ENCODE measurements around the gene ERGIC2.

Gene ERGIC2

DNA sequence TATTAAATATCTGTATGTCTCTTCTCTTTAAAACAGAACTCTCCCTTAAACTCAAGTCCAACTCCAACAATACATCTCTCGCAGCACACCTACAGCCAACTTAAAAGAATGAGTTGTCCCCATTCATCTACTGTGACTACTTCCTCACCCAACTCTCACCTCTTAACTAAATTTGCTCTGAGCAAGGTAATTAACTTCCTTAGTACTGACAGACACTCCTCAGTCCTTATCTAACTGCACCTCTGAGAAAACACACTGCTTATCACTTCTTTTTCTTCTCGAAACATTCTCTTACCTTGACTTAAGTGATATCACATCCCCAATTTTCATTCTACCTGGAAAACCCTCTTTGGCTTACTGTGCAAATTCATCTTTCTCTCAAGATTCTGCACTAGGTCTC lies 7.0 kb downstream of the ERGIC2 start:
- DNase-seq: no peak

DNA sequence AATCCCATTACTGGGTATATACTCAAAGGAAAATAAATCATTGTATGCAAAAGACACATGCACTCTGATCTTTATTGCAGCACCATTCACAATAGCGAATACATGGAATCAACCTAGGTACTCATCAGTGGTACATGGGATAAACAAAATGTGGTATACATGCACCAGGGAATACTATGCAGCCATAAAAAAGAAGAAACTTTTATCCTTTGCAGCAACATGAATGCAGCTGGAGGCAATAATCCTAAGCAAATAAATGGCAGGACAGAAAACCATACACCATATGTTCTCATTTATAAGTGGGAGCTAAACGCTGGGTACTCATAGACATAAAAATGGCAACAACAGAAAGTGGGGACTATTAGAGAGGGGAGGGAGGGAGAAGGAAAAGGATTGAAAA lies 15.9 kb downstream of the ERGIC2 start:
- no peak for DNase-seq

DNA sequence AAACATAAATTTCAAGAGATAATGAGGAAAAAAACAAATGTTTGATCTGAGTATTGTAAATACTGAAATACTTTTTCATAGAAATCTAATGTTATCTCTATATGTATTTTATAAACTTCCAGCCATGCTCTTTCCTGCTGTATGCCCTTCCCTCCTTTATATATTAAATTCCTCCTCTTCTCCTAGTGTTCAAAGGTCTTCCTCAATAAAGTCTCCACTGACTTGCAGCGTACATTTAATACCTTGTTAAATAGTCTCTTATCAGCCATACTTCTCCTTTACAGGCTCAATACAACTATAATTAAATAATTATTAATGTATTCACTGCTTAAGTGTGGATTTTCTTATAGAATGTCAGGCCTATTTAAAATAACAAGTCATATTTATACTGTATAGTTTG lies 26.0 kb downstream of the ERGIC2 start:
- DNase-seq: no peak

DNA sequence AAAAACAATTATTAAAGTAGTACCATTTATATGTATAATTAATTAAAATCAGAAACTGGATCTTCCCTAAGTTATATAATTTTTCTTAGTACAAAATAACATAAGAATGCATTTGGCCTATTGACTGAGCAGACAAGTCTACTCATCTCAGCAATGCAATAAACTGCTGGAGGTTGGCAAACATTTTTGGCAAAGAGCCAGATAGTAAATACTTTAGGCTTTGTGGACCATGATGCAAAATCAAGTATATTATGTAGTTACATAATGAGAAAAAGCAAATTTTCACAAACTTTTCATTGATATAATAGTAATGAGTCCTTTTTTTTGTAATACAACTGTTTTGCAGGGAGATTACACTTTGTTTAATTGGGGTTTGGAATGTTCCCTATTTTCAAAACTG lies 30.9 kb downstream of the ERGIC2 start:
- no peak for DNase-seq

DNA sequence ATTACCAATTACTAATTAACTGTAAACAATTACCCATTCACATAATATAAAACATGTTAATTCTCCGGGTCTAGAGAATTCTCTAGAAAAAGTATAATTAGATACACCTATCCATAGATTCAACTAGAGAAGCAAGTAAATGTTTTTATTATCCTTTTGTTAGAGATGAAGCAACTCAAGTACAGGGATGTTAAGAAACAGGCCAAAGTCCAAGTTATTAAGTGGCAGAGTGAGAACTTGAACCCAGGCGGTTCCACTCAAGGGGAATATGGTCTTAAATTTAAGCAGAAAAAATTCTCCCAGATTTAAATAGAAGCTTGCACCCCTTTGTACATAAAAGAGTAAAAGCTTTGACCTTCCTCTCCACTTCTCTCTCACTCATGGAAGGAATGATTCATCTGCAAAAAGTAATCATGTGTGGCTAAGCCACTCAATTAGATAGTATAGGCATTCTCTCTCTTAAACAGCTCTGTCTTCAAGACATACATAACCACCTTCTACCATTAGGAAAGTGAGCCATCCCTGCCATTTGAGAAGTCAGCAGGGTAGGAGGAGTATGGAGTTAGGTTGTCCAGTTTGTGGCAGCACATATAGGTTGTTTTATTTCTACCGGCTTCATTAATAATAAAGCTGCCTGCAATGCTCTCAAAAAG lies 34.1 kb downstream of the ERGIC2 start:
- DNase-seq: no peak

DNA sequence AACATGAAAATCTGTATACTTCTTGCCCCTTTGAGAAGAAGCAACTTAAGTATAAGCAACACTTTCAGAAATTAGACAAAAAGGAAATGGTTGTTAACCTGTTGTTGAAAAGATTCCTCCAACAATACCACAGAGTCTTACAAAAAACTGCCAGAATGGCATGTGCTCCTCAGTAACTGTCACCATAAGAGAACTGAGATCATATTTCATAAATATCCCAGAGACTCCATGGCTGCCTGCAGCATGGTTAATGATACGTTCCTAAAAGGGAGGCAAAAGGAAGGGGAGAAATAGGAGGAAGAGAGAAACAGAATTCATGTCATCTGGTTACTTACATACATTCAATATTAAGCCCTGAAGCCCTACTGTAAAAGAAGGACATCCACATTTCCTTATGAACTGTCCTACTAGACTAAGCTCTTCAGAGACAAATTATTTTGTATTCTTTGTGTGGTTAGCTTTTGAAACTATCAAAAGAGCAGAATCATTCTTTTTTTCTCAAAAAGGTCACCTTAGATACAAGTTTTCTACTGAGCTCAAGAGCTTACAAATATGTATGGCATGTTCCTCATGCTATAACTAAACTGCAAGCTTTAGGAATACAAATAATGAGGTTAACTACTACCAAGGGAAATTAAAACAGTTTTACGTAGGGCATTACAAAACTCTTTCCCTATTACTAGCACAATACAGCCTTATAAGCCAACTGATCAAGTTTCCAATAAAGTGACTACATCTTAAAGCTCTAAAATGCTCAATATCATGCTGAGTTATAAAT lies 37.8 kb downstream of the ERGIC2 start:
- no peak for DNase-seq

DNA sequence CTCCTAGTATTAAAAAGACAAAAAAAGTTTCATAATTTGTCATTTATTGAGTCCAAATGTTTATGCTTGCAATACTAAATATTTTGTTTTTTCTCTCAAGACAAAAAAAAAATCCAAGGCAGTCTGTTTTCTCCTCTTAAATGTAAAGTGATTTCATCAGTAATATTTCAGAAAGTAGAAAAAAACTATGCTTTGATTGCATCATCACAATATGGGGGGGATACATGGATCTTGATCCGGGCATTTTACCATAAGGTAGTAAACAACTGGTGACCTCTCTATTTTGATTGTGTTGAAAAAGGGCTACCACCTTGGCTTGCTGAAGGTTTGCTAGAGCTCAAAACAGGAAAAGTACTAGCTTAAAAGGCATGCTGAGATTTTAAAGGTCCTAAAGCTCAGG lies 43.6 kb downstream of the ERGIC2 start:
- DNase-seq: no peak

DNA sequence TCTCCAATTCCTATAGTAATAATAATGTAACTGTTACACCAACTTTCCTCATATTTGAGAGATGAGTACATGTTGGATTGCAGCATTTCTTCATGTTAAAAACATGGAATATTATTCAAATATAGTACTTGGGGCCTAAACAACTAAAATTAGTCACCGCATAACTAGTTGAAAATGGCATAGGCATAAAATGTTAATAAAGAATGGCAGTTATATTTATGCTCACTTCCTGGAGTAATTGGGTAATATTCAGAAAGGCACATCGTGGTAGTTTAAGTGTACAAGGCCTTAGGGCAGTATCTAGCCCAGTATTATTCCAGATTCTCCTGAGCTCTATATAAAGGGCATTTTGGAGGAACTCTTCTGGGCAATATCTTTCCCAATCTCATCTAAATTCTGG lies 46.0 kb downstream of the ERGIC2 start:
- no peak for DNase-seq

DNA sequence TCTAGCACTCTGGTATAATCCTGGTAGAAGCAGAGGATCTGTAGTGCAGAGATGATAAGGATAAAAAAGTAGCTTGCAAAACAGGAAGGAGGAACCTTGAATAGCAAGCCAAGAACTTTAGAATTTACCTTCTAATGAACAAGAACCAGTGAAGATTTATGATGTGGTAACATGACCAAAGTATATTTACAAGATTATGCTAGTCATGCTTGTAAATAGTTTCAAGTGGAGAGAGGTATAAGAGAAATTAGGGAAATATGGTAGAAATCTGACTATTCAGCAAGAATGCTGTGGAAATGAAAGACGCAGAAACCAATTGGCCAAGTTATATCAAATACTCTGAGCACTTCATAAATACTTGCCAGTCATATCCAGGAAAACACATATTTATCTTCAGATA lies 47.8 kb downstream of the ERGIC2 start:
- no peak for DNase-seq

DNA sequence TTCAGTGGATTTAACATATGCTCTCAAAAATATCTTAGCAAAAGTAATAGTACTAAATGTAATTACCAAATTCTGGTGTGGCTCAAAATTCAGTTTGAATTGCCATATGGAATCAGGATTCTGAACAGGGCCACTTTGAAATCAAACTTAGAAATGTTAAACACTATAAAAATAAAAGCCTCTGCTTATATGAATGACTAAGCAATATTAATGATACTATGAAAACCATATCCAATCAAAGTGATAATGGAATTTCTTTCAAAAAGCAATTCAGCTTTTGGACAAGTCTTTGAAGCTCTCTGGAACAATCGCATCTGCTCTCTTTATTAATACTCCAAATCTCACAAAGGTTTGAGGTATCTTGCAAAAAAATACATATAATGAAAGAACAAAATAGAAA lies 51.6 kb downstream of the ERGIC2 start:
- DNase-seq: no peak

DNA sequence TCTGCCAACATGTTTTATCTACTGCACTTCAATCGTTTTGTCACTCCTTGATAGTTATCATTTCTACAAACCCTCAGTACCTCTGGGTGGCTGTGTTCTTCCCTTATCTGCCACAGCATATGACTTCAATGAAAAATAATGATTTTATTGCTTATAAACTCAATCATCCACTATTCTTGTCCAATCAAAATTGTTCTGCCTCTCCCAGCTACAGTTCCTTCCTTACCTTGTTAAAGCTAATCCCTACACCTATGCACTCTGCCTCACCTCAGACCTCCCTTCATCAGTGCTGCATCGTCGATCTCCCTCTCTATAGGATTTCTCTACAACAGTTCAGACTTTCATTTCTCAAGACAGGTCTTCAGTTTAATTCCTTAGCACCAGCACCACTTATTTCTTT lies 58.8 kb downstream of the ERGIC2 start:
- no peak for DNase-seq

DNA sequence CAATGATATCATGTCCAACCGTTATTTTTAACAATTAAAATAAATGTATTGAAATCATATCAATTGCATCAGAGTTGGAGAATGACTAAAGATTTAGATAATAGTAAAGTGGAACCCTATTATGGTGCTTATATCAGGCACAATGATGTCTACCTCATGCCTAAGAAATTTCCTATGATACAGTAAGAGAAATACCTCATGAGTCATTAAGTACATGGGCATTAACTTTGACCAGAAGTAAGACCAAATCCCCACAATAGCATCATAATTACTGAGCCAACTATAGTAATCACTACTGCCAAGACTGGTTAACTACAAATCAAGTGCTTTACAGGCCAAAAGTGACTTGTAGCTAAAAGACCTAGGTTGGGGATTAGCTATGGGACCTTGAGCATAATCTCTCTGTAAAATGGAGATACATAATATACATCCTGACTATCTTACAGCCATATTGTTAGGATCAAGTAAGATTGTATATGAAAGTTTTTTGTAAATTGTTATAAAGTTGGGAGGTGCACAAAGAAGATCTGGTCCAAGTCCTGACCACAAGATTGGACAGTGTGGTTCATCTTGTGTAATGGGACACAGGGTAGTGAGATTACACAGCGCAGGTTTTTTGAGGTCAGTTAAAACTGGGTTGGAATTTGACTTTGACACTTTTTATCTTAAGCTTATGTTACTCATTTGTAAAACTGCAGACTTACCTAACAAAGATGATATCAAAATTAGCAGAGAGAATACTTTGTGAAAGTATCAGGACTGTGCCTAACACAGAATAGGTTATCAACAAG lies 60.5 kb downstream of the ERGIC2 start:
- DNase-seq: no peak

DNA sequence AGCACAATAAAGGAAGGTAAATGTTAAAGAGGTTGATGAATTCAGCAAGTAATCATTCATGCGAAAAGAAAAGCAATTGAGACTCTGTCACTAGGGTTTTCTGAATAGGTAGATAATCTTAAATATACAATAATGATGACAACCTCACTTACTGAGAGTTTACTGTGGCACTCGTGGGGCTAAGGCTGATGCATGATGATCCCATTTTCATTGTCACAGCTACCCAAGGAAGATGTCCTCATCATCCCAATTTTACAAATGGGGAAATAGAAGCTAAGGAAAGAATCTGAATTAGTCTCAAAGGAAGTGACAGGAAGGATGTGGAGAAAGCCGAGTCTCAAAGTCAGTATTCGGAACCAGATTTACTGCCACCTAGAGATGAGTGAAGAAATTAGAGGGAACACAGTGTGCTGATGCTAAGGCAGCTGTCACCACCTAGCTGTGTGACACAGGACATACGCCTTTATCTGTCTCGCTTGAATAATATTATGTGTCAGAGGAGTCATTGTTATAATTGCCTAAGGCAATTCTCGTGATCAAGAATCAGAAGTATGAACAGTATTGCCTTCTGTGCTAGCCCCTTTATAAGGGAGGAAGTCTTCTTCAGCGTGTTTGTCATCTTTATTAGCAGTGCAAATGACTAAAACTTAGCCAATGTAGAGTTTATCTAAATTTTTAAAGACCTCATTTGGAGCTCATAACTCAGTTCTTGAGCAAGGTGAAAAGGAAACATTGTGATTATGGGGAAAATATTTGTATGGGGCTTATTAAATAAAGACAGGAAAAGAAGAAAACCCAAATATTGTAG lies 63.2 kb downstream of the ERGIC2 start:
- DNase-seq: peak; percentile 71

DNA sequence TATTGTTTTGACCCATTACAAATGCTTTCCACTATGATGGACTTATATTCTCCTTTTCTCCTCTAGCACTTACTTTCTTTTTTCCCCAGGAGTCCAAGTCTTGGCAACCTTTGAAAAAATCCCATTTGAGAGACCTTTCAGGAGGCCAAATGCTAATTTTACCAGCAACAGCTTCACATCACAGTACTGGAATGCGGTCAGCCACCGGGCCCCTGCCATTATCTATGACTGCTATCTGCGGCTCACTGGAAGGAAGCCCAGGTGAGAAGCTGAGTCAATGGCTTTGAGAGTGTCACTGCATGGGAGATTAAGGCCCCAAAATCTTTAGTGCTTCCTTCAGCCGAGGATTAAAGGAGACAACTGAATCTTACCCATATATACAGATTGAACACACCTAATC lies 64.2 kb downstream of the ERGIC2 start:
- DNase-seq: no peak

DNA sequence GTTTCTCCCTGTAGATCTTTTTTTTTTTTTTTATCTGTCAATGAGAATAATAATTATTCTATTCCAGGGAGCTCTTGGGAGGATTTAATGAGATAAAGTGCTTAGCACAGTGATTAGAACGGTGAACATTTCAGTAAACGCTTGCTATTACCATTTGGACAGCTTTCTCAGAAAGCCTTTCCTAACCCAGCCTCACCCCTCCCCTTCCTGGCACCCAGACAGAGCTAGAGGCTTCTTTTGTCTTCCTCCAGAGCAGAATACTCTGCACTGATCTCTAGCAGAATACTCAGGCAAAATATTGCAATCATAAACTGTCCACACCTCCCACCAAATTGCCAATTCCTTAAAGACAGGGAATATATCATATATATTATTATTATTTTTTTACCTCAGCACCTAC lies 66.6 kb downstream of the ERGIC2 start:
- no peak for DNase-seq

DNA sequence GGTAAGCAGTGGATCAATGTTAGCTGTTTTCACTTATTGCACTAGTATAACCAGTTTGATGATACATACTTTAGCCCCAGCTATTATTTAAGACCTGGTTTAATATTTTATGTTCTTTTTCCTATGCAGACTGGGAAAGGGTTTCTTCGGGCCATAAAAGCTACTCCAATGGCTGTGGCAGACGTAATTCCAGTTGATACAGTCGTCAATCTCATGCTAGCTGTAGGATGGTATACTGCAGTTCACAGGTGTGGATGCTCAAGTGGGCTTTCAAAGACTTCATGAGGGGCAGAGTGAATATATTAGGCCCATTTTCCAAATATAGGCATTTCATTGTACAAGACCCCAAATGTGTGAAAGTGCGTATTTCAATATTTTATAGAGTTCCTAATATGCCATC lies 70.1 kb downstream of the ERGIC2 start:
- DNase-seq: no peak

DNA sequence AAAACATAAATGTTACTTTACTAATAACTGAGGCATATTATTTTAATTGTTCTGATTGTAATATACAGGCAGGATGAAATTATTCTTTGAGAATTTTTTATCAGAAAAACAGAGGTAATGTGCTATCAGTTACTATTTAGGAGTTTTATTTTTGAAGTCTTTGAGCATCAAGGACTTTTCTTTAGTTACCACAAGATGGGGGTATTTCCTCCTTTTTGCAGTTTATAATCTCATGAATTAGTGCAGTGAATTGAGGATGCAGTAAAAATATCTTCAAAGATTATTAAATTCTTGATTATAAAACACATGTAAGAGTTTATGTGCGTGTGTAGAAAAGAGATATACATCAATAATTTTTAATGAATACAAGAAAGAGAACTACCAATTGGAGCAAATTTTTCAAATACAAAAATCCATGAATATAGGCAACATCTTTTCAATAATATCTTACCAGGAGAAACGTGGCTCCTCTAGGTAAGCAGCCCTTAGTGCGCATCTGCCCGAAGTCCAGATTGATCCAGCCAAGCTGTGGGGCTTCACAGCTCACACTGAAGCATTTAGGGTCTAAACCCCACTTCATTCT lies 71.6 kb downstream of the ERGIC2 start:
- DNase-seq: no peak

DNA sequence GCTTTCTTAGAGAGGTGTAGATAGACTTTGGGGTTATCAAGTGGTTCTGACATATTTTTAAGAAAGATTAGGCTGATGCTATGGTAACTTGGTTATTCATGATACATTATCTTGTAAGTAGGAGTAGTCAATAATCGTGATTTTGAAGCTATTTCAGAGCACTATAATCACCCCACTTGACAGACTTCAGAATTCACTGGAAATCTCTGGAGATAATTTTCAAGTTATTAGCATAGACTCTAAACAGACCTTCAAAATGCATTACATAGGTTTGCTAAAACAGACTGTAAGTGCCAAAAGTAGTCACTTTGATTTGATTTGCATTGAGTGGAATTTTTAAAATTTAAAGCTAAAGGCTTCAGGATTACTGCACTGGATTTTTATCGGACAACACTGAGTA lies 74.3 kb downstream of the ERGIC2 start:
- no peak for DNase-seq

DNA sequence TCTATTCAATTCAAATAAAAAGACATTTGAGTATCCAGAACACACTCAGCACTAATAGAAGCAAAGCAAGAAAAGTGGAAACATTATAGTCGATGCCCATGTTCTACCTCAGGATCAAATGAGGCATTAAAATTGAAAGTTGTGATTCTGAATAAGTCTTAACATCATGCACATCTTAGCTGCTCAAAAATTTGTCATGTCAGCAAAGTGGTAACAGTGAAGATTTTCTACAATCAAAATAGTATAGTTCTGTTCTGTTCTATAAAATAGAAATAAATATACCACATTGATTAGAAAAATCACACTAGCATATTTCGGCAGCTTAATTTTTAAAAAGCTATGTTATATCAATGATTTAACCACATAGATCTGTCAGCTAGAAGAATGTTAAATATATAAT lies 74.7 kb downstream of the ERGIC2 start:
- no peak for DNase-seq

DNA sequence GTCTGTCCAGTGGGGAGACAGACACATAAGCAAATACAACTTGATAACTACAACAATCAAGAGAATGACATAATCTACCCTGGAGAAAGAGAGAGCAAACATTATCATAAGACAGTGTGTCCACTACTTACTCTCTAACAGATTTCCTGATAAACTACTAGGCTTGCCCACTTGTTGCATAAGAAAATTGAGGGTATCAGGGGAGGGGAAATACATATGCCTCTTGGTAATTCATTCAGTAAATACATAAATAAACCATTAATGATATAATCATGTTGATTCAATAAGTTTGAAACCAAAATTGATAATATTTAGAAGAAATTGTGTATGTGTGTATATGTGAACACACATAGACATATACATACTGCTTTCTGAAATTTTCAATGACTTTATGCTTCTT lies 76.6 kb downstream of the ERGIC2 start:
- DNase-seq: no peak

DNA sequence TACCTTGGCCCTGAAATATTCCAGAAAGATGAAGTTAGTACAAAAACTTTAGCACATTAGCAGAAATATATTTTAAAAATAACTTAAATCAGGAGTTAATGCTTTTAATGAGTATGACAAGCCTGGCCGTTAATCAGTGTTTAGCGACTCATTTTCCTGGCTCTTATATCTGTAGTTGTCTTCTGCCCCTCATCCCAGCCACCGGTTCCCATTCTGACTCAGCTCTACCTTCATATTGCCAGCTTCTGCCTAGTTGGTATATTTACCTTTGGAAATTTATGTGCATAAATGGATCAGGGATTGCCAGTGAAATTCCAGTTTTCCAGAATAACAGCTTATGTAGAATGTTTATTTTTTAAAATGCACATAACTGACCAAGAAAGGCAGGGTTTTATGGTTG lies 79.9 kb downstream of the ERGIC2 start:
- DNase-seq: no peak

DNA sequence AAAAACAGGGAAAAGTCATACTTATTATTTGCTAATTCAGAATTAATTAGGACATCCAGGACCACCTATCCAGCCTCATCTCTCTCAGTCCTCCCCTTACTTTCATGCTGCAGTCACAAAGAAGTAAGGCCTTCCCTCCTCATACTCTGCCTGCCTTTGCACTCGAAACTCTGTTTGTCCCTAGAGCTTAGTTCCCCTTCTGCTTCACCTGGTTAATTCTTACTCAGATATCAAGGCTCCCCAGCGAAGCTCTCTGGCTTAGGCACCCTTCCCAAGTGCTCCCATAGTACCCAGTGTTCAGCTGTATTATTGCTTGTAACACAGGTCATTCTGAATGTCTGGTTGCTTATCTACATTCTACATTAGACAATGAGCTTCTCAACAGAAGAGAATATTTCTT lies 81.3 kb downstream of the ERGIC2 start:
- DNase-seq: no peak

DNA sequence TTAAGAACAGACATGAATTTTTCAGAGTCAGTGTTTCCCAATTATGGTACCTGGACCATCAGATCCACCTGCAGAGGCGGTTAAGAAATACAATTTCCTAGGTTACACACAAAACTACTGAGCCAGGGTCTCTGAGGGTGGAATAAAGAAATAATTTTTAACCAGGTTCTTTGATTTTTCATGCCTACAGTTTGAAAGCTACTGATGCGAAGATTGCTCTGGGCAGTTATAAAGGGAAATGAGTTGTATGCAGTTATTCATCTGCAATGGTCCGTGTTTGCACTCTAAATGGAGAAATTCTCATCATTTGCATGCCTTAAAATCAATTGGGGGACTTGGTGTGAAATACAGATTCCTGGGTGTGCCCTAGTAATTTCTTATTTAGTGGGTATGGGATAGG lies 89.7 kb downstream of the ERGIC2 start:
- no peak for DNase-seq
